SK-N-SH treated with all-trans-retinoic acid at 6 μM for 48 hours (cell line): ENCODE measurements around the gene GUCD1.

Experiments
- ATAC-seq: fragments of 200-7000 bp; cut with Tn5 transposase; 3 replicates; pipeline ENCODE4 v1.9.1; 2020; ENCODE audit warnings: mild to moderate bottlenecking, moderate library complexity
- ARNTL ChIP-seq: fragments of 450-650 bp; formaldehyde crosslinking; IDR thresholded peaks from 2 replicates; pipeline ENCODE4 v1.5.0; 2020; ENCODE audit warnings: low read depth, mild to moderate bottlenecking, moderate library complexity, borderline replicate concordance
- BACH2 ChIP-seq: fragments of 250-450 bp; sonication (Bioruptor Pico); IDR thresholded peaks from 2 replicates; pipeline ENCODE4 v1.9.0; 2021; ENCODE audit warnings: mild to moderate bottlenecking, borderline replicate concordance
- CSDC2 ChIP-seq: fragments of 250-450 bp; sonication (Bioruptor Pico); IDR thresholded peaks from 2 replicates; pipeline ENCODE4 v1.5.0; 2020; ENCODE audit warnings: mild to moderate bottlenecking, moderate library complexity
- CSRNP3 ChIP-seq: fragments of 250-450 bp; sonication (Bioruptor Pico); IDR thresholded peaks from 2 replicates; pipeline ENCODE4 v1.5.1; 2021; ENCODE audit warnings: mild to moderate bottlenecking, moderate library complexity
- ESRRG ChIP-seq: fragments of 250-450 bp; sonication (Bioruptor Pico); IDR thresholded peaks from 2 replicates; pipeline ENCODE4 v1.6.1; 2021; ENCODE audit warnings: mild to moderate bottlenecking
- GLIS3 ChIP-seq: fragments of 250-450 bp; sonication (Bioruptor Pico); IDR thresholded peaks from 2 replicates; pipeline ENCODE4 v1.5.0; 2020; ENCODE audit warnings: mild to moderate bottlenecking, moderate library complexity
- ISL1 ChIP-seq: fragments of 250-450 bp; sonication (Bioruptor Pico); IDR thresholded peaks from 2 replicates; pipeline ENCODE4 v2.1.2; 2022; ENCODE audit warnings: mild to moderate bottlenecking, moderate library complexity
- OSR1 ChIP-seq: fragments of 250-450 bp; sonication (Bioruptor Pico); IDR thresholded peaks from 2 replicates; pipeline ENCODE4 v1.8.0; 2022; ENCODE audit warnings: moderate library complexity, mild to moderate bottlenecking, inconsistent platforms
- PATZ1 ChIP-seq: fragments of 250-450 bp; sonication (Bioruptor Pico); IDR thresholded peaks from 2 replicates; pipeline ENCODE4 v1.8.0; 2020; ENCODE audit warnings: mild to moderate bottlenecking, moderate library complexity, borderline replicate concordance
- POU6F1 ChIP-seq: fragments of 250-450 bp; sonication (Bioruptor Pico); IDR thresholded peaks from 2 replicates; pipeline ENCODE4 v1.8.0; 2021; ENCODE audit warnings: low read depth, mild to moderate bottlenecking, moderate library complexity, borderline replicate concordance
- PPARA ChIP-seq: fragments of 250-450 bp; sonication (Bioruptor Pico); IDR thresholded peaks from 2 replicates; pipeline ENCODE4 v1.5.0; 2020; ENCODE audit warnings: mild to moderate bottlenecking, borderline replicate concordance
- RARB ChIP-seq: fragments of 250-450 bp; sonication (Bioruptor Pico); IDR thresholded peaks from 2 replicates; pipeline ENCODE4 v1.8.0; 2021; ENCODE audit warnings: mild to moderate bottlenecking, moderate library complexity
- SNAI2 ChIP-seq: fragments of 250-450 bp; sonication (Bioruptor Pico); IDR thresholded peaks from 2 replicates; pipeline ENCODE4 v1.5.0; 2020; ENCODE audit warnings: mild to moderate bottlenecking, moderate library complexity
- TCF4 ChIP-seq: fragments of 250-450 bp; sonication (Bioruptor Pico); IDR thresholded peaks from 2 replicates; pipeline ENCODE4 v1.8.0; 2021; ENCODE audit warnings: mild to moderate bottlenecking, moderate library complexity, borderline replicate concordance
- TOX ChIP-seq: fragments of 250-450 bp; sonication (Bioruptor Pico); IDR thresholded peaks from 2 replicates; pipeline ENCODE4 v1.8.0; 2021; ENCODE audit warnings: mild to moderate bottlenecking, moderate library complexity, borderline replicate concordance
- TSHZ2 ChIP-seq: fragments of 250-450 bp; sonication (Bioruptor Pico); IDR thresholded peaks from 2 replicates; pipeline ENCODE4 v1.5.0; 2020; ENCODE audit warnings: mild to moderate bottlenecking, moderate library complexity
- ZC3H10 ChIP-seq: fragments of 250-450 bp; sonication (Bioruptor Pico); IDR thresholded peaks from 2 replicates; pipeline ENCODE4 v1.5.1; 2021; ENCODE audit warnings: mild to moderate bottlenecking, moderate library complexity
- ZFP3 ChIP-seq: fragments of 250-450 bp; sonication (Bioruptor Pico); IDR thresholded peaks from 2 replicates; pipeline ENCODE4 v1.5.0; 2020; ENCODE audit warnings: mild to moderate bottlenecking, moderate library complexity
- ZFP30 ChIP-seq: fragments of 450-650 bp; formaldehyde crosslinking; IDR thresholded peaks from 2 replicates; pipeline ENCODE4 v1.5.0; 2022; ENCODE audit warnings: mild to moderate bottlenecking, moderate library complexity
- ZNF565 ChIP-seq: fragments of 450-650 bp; formaldehyde crosslinking; conservative IDR thresholded peaks from 2 replicates; pipeline ENCODE4 v1.5.0; 2020; ENCODE audit warnings: low read depth, mild to moderate bottlenecking, moderate library complexity
- ZNF70 ChIP-seq: fragments of 450-650 bp; formaldehyde crosslinking; IDR thresholded peaks from 2 replicates; pipeline ENCODE4 v1.5.0; 2020; ENCODE audit warnings: mild to moderate bottlenecking, moderate library complexity
- ZNF8 ChIP-seq: fragments of 450-650 bp; formaldehyde crosslinking; IDR thresholded peaks from 2 replicates; pipeline ENCODE4 v1.5.0; 2020; ENCODE audit warnings: mild to moderate bottlenecking, moderate library complexity

GUCD1 gene

GRCh38 chr22:24514241-24515026 lies 40.5 kb downstream of the GUCD1 start:
- no peak for TF ChIP-seq TOX (CRISPR knock-in tag)
- no peak for TF ChIP-seq ZFP30
- TF ChIP-seq ZFP3 (CRISPR knock-in tag): no peak
- TF ChIP-seq ZNF70: no peak
- no peak for TF ChIP-seq ZNF8 (CRISPR knock-in tag)
- no peak for TF ChIP-seq OSR1 (CRISPR knock-in tag)
- TF ChIP-seq RARB (CRISPR knock-in tag): no peak
- no peak for TF ChIP-seq BACH2 (CRISPR knock-in tag)
- no peak for TF ChIP-seq CSRNP3
- no peak for TF ChIP-seq ZNF565 (CRISPR knock-in tag)
- TF ChIP-seq ZC3H10 (CRISPR knock-in tag): no peak
- TF ChIP-seq ISL1 (CRISPR knock-in tag): no peak
- TF ChIP-seq CSDC2: no peak
- TF ChIP-seq GLIS3 (CRISPR knock-in tag): no peak
- no peak for TF ChIP-seq POU6F1 (CRISPR knock-in tag)
- TF ChIP-seq PPARA: no peak
- ATAC-seq: no peak

GRCh38 chr22:24513378-24514240 lies 41.3 kb downstream of the GUCD1 start:
- ATAC-seq: no peak
- TF ChIP-seq OSR1 (CRISPR knock-in tag): no peak
- TF ChIP-seq ISL1 (CRISPR knock-in tag): no peak
- TF ChIP-seq POU6F1 (CRISPR knock-in tag): no peak
- TF ChIP-seq ESRRG: no peak
- no peak for TF ChIP-seq SNAI2
- no peak for TF ChIP-seq CSRNP3
- no peak for TF ChIP-seq ARNTL
- no peak for TF ChIP-seq ZFP30
- no peak for TF ChIP-seq PATZ1

- ATAC-seq: no peak
- TF ChIP-seq GLIS3 (CRISPR knock-in tag) (no peak), ZFP3 (CRISPR knock-in tag) (no peak), RARB (CRISPR knock-in tag) (no peak), ZFP30 (no peak), CSDC2 (no peak), ISL1 (CRISPR knock-in tag) (no peak), POU6F1 (CRISPR knock-in tag) (no peak), ARNTL (no peak), ZNF8 (CRISPR knock-in tag) (no peak), TSHZ2 (no peak), TCF4 (CRISPR knock-in tag) (no peak), PPARA (no peak), TOX (CRISPR knock-in tag) (no peak)
Measured at GRCh38 chr22:24512043-24512442, 42.9 kb downstream of the GUCD1 start.
